SKM-1 treated with dmso at 0.1 percent for 144 hours (cell line): ENCODE data around the gene ZNF195.
"Not testable (repeated sequence)": the region's sequence is repeated elsewhere in the genome, so short reads cannot be mapped to it uniquely, and the experiment has no call there.

Source experiments
- DNase-seq: peaks from one replicate; lab custom pipeline; 2025; ENCODE audit not compliant: unreplicated experiment; lab: John Stamatoyannopoulos, UW

Gene ZNF195

DNA sequence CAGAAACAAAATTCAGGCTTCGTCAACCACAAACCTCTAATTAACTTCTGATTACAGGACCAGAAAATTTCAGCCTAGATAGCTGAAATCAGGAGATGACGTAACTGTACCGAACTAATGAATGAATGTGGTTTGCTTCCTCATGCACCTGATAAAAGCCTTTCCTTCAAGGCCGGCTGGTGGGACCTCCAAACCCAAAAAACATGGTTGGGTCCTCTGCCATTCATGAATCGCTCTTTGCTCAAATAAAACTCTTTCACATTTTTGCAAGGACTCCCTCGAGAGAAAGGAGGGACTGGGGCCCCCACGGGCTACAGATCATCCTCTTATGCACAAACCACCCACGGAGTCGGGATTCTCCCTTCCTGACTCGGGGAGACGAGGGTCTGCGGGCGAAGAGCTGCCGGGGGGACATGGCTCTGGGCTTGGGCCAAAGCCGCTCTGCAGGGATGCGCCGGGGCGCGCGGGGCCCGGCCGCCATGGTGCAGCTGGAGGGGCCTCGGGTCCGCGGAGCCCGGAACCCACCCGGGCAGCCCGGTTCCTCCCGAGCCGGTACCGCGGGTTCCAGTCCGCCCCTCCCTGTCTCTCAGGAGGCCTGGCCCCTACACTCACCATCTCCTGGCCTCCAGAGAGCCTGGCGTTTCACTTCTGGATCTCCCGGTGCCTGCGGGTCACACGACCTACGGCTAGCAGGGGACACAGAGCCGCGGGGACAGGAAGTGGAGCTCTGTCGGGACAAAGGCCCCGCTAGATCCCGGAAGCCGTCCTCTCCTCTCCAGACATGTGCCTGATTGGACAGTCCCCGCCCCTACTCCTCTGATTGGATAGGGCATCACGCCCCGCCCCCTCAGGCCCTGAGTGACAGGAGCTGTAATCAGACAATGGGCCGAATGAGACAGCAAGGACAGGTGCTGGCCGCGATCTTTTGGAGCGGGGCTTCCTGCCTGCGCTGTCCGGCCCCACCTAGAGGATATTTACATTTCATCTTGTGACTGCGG is at the start of gene ZNF195:
ZNF195 (minus strand) TSS at position 721 of the 998 bp plus-strand sequence; CDS start at position 615, 106 bp downstream.
- DNase-seq, result peak; percentile 98

DNA sequence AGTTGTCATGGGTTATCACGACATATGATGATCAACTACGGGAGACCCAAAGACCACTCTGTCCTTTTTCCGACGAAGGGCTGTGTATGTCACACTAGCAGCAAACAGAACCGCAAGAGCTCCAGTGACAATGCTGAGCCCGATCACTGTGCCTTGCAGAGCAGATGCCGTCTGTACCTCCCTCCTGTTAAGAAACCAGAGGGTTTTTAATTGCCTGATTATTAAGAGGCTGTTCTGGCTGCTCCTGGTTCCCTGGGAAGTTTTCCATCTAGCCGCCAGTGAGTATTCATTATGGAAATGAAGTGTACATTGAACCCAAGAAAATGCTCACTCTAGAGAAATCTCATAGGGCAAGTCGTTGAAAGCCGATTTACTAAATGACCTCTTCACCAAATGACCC is 49.1 kb upstream of the ZNF195 start:
- not testable (repeated sequence) for DNase-seq

DNA sequence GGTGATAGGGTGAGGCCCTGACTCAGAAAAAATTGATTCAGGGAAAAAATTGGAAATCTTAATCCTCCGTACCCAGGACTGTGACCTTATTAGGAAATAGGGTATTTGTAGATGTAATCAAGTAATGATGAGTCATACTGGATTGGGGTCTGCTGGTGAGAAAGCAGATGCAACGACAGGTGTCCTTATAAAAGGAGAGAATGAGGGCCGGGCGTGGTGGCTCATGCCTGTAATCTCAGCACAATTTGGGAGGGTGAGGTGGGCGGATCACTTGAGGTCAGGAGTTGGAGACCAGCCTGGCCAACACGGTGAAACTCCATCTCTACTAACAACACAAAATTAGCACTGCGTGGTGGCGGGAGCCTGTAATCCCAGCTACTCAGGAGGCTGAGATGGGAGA is 47.6 kb upstream of the ZNF195 start:
- not testable (repeated sequence) for DNase-seq

DNA sequence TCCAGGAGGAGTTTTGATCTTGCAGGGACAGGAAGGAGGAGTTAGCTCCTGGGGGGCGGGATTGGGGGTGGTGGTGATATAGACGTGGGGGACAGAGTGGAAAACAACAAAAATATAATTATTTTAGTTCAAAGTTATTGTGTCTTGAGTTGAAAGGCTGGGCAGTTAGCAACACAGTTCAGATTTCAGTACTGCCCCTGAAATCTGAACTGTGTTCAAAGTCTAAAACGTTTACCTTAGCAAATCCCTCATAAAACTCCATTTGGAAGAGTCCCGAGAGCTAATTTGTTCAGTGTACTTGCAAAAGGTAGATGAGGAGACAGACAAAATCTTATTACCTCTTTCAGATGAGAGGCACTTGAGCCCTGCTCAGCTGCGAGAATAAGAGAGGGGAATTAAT is 45.0 kb upstream of the ZNF195 start:
- not testable (repeated sequence) for DNase-seq

DNA sequence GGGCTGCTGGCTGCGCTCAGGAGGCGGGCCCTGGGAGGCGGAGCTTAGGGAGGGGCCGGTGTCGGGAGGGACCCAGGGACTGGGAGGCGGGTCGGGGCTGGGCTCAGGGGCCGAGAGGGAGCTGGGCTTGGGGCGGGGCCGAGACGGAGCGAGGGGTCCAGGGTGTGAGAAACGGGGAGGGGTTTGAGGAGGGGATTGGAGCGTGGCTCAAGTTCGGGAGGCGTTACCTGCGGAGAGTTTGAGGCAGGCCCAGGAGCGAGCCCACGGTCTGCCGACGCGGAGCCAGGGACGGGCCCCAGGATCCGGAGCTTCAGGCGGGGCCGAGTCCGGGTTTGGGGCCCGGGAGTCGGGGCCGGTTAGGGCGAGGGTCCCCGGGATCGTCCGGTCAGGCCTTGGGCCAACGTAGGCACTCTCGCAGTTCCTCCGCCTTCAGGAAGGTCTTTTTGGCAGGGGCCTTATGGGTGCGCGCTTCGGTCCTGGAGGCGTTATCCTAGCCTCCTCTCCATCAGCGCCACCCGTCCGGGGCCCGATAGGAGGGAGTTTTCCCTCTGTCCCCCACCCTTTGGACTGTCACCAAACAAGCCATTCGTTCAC is 44.3 kb upstream of the ZNF195 start:
- not testable (repeated sequence) for DNase-seq

DNA sequence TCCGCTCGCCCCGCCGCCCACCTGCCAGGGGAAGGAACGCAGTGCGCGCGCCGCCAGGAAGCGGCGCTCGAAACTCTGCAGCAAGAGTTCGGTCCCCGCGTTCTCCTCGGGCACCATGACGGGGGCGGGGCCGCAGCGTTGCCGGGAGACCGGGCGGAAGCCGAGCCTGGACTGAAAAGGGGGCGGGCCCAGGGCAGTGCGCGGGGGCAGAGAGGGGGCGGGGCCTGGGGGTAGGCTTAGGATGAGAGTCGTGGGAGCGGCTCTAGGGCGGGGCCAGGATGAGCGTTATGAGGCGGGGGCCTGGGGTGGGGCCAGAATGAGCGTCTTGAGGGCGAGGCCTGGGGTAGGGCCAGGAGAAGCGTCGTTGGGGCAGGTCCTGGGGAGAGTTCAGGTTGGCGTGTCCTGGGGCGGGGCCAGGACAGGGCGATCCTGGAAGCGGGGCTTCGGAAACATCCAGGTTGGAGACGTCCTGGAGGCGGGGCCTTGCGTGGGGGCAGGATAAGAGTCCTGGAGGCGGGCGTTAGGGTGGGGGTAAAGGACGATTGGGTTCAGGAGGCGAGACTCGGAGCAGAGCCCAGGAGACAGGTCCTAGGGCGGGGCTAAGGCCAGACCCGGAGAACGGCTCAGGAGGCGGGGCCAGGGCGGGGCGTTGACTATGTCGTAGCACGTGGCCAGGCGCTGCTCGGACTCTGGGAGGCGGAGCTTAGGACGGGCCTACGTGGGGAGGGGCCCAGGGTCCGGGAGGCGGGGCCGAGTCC is 43.6 kb upstream of the ZNF195 start:
- DNase-seq, result peak; percentile 93

DNA sequence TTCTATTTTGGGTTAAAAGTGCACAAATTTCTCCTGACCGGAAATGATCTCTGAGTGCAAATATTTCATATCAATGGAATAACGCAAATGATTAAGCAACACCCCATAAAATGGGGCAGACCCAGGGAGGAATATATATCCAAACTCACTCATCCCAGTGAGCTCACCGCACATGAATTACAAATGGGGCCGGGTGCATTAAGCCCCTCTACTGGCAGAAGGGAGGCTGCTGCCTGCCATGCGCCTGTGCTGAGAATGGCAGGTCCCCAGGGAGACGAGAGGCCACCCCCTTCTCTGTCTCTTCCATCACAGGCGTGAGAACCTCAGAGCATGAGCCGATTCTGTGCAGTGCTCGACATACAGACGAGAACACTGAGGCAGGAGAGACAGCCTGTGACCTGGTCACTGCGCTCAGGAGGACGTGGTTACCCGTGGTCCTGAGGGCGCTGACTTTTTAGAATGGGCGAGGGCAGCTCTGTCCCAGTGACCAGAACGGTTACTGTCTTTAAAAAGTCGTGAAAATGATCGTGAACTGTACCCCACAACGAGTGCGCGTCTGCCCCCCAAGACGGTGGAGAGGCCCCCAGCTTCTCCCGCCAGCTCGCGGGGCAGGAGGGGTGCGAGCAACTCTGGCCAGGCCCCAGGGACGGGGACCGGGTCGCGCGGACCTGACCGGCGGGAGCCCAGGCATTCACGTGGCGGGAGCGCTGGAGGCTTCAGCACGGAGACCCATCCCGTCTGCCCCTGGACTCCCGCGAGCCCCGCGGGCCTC is 42.8 kb upstream of the ZNF195 start:
- DNase-seq, result not testable (repeated sequence)

DNA sequence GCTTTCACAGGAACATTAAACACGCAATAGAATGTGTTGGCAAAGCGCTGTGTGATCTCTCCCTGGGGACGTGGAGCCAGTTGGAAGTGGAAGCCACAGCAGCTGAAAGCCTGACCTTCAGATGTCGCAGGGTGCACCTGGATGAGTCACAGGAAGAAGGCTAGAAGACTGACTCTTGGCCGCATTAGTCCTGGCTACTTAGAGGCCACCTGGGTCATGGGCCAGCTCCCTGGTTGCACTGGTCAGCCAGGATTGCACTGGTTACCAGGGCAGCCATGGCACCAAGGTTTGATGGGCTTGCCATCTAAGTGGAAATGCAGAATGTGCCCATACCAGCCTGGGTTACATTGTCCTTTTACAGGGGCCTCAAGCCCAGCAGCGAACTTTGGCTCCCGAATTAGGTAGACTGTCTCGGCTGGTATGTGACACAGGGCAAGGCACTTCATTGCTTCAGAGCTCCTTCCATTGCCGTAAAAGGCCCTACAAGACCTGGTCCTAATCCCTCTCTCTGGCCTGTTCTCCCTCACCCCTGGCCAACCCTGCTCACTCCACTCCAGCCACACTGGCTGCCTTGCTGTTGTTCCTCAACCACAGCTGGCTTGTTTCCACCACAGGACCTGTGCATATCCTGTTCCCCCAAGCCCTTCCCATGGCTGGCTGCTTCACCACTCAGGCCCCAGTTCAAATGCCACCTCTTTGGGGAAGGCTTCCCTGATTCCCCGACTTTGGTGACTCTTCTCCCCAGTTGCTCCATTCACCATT is 41.5 kb upstream of the ZNF195 start:
- not testable (repeated sequence) for DNase-seq

DNA sequence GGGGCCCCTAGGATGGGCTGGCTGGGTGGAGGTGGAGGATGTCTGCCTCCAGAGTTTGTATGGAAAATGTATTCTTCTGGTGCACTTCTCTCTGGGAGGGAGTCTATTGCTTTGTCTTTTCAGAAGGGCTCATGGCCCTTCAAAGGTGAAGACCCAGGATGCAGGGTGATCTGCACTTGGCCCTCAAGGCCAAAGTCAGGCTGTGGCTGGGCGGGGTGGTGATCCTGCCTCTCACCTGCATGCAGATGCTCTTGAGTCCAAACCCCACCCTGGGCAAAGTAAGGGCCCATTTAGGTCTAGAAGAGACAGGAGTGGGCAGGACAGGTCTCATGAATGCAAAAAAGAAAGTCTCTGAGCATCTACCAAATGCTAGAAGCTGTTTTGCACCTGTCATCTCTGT is 40.5 kb upstream of the ZNF195 start:
- DNase-seq, result not testable (repeated sequence)

DNA sequence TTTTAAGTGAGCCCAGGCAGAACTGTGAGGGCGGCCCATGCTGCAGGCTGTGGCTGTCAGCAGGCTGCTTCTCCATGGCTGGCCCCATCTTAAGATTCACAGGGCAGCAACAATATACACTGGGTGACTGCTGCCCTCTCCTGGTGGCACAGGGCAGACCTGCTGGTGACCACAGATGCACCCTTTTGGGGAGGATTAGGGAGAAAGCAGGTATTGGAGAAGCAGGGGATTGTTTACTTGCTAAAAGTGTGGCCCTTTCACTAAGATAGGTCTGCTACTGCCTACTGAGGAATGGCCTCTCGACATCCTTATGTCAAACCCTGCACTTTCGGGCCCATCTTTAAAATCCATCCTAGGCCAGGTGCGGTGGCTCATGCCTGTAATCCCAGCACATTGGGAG is 38.1 kb upstream of the ZNF195 start:
- DNase-seq, result peak; percentile 22

DNA sequence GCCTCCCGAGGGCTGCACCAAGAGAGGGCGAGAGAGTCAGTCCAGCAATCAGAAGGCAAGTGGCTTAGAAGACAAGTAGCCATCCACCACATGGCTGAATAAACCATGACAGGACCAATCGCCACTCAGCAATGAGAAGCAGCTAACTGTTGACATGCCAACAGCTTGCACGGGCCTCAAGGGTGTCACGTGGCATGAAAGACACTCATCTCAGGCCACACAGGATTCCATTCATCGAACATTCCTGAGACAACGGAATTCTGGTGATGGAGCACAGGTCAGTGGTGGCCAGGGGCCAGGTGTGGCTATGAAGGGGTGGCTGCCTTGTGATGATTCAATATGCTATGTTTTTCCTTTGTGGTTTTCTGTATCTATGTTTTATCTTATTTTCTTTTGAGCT is 36.4 kb upstream of the ZNF195 start:
- not testable (repeated sequence) for DNase-seq

DNA sequence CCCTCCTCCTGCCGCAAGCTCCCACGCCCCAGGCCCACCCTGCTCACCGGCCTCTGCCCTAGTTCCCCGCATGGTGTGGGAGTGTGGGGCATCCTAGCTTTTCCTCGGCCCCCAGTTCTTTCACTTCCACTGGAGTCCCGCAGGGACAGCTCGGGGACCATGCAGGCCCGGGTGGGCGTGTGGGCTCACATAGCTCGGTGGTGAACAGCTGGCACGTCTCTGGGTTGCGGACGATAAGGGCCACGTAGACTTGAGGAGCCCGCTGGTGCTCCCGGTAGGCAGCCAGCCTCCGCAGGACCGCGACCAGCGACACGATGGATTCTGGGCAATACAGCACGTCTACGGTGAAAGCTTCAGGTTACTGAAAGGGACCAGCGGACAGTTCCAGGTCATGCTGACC is 34.7 kb upstream of the ZNF195 start:
- DNase-seq, result not testable (repeated sequence)

DNA sequence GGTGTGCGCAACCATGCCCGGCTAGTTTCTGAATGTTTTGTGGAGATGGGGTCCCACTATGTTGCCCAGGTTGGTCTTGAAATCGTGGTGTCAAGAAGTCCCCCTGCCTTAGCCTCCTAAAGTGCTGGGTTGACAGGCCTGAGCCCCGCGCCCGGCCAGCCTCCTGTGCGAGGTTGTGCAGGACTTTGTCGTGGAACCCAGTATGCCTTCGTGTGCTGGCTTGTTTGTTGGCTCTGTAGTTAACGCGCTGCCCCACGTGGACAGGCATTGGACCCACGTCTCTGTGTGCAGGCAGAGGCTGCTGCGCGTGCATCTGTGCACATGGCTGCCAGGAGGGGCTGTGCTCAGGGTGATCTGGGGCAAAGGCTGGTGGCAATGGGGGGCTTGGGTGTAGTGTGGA is 33.9 kb upstream of the ZNF195 start:
- DNase-seq, result no peak

DNA sequence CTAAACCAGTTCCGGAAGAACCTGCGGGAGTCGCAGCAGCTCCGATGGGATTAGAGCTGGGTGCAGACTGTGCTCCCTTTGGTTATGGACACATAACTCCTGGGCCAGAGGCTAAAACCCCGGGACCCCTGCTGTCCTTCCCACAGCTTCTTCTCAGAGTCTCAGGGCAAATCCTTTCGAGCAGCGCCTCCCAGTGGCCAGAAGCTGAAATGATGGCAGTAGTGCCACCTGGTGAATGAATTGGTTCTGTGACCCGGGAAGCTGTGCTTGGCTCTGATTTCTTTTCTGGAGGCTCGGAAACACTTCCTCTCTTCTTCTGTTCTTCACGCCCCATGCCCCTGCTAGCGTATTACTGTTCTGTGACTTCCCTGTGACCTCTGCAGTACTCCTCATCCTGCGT is 29.8 kb upstream of the ZNF195 start:
- DNase-seq, result peak; percentile 34

DNA sequence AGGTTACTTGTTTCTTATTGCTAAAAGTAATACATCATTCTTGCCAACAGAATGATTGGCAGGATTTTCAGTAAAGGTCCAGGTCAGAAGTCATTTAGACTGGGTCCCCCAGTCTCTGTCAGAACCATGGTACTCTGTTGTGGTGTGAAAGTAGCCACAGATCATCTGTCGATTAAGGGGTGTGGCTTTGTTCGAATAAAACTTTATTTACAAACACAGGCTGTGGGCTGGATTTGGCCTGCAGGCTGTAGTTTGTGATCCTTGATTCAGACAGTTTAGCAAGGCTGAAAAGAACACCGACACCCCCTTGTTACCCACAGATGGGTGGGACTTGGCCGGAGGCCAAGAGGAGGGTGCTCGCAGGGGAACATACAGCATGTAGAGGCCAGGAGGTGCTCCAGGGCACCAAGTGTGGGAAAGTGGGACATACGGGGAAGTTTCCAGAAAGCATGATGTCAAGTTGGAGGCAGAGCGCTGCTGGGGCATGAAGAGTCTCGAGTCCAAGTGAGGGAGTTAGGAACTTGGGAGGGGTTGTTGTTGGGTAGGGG is 29.2 kb upstream of the ZNF195 start:
- DNase-seq, result not testable (repeated sequence)

DNA sequence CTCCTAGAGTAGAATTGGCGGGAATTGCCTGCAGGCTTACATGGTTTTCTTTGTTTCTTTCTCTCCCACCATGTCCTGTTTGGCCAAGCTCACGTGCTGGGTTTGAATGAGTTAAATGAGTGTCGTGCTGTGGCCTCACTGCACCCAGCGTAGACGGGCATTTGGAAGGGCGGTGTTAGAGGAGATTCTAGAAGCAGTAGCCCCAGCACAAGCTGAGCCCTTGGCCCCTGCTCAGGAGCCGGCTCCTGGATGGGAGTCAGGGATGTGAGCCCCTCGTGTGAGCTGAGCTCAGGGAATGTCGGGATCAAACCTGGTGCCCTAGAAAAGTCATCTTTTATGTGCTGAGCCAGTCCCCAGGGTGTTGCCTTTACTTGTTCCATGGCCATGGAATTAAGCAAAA is 28.0 kb upstream of the ZNF195 start:
- not testable (repeated sequence) for DNase-seq

DNA sequence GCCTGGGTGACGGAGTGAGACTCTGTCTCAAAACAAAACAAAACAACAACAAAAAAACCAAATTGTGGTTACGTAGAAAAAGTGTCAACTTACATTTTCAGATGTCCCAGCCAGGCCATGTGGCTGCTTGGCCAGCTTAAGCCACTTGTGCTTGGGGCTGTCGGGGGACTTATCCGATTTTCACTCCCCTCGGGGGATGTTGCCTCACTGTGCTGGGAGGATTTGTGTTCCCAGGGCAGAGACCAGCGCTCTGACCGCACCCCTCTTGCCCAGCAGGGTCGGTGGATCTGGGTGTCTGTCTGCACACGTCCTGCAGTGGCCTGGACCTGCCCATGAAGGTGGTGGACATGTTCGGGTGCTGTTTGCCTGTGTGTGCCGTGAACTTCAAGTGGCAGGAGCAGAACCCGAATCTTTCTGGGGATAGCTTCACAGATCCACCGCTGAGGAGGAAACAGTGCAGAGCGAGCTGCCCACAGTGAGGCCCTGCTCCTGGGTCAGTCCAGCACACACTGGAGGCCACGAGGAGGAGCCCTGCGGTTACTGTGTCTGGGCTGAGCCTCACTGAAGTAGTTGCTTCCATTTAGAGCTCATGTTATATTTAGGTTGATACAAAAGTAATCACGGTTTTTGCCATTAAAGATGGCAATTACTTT is 27.4 kb upstream of the ZNF195 start:
- not testable (repeated sequence) for DNase-seq

DNA sequence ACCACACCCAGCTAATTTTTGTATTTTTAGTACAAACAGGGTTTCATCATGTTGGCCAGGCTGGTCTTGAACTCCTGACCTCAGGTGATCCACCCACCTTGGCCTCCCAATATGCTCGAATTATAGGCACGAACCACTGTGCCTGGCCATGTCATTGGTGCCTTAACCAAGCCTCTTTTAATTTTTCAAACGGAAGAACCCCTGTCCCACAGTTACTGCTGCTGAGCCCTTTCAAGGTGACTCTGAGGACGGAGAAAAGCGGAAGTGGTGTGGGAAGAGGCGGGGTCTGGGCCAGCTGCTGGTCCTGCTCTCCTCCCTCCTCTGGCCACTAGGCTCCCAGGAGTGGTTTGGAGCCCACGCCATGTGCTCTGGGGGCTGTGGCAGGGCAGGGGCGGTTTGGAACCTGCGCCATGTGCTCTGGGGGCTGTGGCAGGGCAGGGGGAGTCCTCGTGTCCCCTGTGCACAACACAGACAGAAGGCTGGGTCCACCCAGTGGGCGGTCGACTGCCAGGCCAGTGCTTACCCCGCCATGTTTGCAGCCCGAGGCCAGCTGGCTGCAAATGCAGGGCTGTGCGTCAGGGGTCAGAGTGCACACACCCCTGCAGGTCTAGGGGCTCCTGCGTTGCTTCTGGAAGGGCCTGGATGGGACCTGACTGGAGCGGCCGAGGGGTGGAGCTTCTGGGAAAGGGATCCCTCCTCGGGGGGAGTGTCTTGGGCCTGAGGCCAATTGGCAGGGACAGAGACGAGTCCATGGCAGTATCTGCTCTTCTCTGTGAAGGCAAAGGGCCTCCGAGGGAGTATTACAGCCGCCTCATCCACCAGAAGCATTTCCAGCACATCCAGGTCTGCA is 25.4 kb upstream of the ZNF195 start:
- peak; percentile 46 for DNase-seq
